ENCODE results near the gene ITM2A.
A peak's percentile ranks its signal among the peaks of the same experiment; 100 is the strongest.

The ITM2A gene

DNA sequence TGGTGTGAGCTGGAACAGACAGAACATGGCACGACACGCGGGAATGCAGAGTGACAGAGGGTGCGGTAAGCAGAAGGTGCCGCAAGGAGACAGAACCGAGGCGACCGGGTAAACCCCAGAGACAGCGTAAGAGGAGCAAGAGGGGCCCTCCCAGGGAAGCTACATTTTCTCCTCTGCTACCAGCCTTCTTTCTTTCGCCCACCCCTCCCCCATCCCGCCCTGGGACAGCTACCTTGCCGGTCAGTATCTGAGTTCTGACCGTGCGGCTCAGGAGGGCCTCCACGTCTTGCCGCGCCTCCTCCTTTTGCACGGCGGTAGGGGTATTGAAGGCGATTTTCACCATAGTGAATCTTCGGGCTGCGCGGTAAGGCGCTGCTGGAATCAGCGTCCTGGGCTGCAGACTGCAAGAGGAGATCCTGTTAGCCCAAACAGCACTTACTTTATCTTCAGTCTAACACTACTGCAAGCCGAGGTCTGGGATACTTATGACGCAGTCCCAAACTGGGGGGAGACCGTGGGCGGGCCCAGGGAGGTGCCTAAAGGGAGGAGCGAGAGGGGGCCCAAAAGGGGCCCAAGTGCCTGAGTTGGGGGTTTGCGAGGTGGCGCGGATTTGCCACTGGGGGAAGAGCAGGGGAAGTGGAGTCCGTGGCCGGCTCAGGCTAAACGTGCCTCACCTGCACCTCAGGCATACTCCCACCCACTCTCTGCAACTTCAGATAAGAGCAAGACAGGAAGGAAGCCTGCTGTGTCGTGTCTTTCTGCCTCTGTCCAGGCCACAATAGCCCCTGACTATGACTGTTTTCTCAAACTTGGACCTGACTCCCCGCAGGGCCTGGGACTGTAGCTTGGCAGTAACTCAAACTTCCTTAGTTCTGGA is at the start of gene ITM2A:
TSS of gene ITM2A (minus strand) at position 462 of the 877 bp plus-strand sequence. CDS start at position 343, 119 bp downstream.
- DNase-seq (ENCODE audit: low read depth in 2 of 2), result peak; percentile 25 to 33

GRCh38 chrX:79415056-79415455 is 47.9 kb upstream of the ITM2A start:
- DNase-seq (ENCODE audit: low read depth in 2 of 2), result no peak

GRCh38 chrX:79413963-79414362 is 46.8 kb upstream of the ITM2A start:
- DNase-seq (ENCODE audit: low read depth in 2 of 2), result no peak

DNA sequence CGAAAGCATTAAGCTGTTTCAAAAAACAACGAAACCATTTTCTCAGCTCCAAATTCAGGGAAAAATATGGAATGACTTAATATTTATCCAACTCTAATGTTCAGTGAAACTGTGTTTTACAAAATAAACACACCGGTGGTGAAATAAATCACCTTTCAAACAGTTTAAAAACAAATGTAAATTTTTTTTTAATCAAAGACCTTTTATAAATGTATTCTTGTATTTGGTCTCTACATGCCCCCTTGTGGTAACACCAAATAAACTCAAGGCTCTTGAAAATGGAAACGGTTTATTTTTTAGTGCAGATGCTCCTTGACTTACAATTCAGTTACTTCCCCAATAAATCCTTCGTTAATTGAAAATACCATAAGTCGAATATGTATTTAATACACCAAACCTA is 45.8 kb upstream of the ITM2A start:
- DNase-seq (ENCODE audit: low read depth in 2 of 2), result no peak

- no peak for DNase-seq (ENCODE audit: low read depth in 2 of 2)
Observed at GRCh38 chrX:79412166-79412565, 45.0 kb upstream of the ITM2A start.

GRCh38 chrX:79409657-79410056 is 42.5 kb upstream of the ITM2A start:
- no peak for DNase-seq (ENCODE audit: low read depth in 2 of 2)

GRCh38 chrX:79408623-79409322 is 41.6 kb upstream of the ITM2A start:
- DNase-seq (ENCODE audit: low read depth in 2 of 2), result no peak

GRCh38 chrX:79400623-79401022 is 33.5 kb upstream of the ITM2A start:
- DNase-seq (ENCODE audit: low read depth in 2 of 2), result no peak

GRCh38 chrX:79375340-79375739 is 8.2 kb upstream of the ITM2A start:
- DNase-seq (ENCODE audit: low read depth in 2 of 2), result no peak

DNA sequence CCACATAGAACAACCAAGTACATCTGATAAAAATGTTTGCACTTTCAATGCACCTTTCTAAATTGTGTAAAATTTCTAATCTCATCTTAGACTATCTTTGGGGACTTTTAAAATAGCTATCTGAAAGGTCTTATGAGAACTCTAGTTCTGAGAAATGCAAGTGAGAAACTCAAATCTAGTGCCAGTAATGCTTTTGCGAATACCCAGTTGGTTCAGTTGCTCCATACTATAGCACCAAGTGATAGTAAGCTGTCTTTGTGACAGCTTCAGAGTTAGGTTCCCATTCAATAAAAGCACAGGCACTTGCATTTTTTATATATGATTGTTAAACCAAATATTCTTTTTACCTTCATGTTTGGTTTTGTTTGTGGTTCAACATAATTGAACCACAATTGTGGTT is 4.5 kb upstream of the ITM2A start:
- no peak for DNase-seq (ENCODE audit: low read depth in 2 of 2)

- DNase-seq (ENCODE audit: low read depth in 2 of 2), result no peak
Observed at GRCh38 chrX:79371101-79371500, 4.0 kb upstream of the ITM2A start.

DNA sequence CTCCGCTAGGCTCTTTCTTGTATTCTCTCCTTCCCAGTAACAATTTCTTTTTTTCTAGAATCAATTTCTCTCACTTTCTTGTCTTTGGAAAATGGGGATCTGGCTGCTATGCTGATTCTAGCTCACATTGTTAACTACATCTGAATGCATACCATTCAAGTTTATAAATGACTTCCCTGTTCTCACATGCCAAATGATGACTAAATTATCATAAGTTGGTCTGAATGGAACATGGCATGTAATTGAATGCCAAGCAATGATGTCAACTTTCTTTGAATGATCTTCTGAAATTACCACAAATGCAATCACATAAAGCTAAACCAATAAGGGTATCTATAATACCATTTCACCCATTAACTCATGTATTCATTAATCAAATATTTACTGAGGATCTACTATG is 2.7 kb upstream of the ITM2A start:
- DNase-seq (ENCODE audit: low read depth in 2 of 2), result no peak

- DNase-seq (ENCODE audit: low read depth in 2 of 2), result no peak
Observed at GRCh38 chrX:79368441-79368840, 1.3 kb upstream of the ITM2A start.

- DNase-seq (ENCODE audit: low read depth in 2 of 2), result no peak
Observed at GRCh38 chrX:79367907-79368306, 773 bp upstream of the ITM2A start.

DNA sequence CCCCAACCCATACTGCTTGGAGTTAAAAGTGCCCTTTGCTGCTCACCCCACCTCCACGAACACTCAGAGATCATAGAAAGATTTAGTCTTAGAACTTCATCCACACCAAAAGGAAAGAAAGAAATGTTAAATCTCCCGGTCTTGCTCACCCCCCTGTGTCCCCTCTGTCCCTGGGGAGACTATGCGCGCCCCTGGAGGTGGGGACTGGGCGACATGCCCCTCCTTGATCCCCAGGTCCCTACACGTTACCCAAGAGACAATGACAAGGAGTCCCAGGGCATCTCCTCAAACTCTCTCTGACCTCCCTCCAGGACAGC is 620 bp downstream of the ITM2A start:
- no peak for DNase-seq (ENCODE audit: low read depth in 2 of 2)

- no peak for DNase-seq (ENCODE audit: low read depth in 2 of 2)
Observed at GRCh38 chrX:79365591-79365990, 1.5 kb downstream of the ITM2A start.

GRCh38 chrX:79364306-79364705 is 2.8 kb downstream of the ITM2A start:
- no peak for DNase-seq (ENCODE audit: low read depth in 2 of 2)

DNA sequence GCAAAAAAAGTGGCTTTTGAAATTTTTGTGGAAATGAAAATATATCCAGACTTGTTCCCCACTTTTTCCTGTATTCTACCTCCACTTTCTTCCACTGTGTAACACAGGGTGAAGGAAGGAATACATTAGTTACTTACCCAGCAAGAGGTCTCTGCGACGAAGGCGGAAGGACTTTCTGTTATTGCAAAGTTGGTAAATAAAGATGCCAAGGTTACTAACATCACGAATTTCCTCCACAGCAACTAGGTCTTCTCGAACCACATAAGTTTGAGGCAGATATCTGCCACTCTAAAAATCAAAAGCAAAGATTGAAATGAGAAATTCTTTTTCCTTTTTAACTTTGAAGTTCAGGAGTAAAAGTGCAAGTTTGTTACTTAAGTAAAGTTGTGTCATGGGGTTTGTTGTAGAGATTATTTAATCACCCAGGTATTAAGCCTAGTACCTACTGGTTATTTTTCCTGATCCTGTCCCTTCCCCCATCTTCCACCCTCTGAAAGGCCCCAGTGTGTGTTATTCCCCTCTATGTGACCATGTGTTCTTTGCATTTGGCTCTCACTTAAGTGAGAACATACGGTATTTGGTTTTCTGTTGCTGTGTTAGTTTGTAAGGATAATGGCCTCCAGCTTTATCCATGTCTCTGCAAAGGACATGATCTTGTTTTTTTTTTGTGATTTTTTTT is 5.8 kb downstream of the ITM2A start:
- DNase-seq (ENCODE audit: low read depth in 2 of 2), result no peak

- no peak for DNase-seq (ENCODE audit: low read depth in 2 of 2)
Observed at GRCh38 chrX:79336869-79337815, 30.0 kb downstream of the ITM2A start.

DNA sequence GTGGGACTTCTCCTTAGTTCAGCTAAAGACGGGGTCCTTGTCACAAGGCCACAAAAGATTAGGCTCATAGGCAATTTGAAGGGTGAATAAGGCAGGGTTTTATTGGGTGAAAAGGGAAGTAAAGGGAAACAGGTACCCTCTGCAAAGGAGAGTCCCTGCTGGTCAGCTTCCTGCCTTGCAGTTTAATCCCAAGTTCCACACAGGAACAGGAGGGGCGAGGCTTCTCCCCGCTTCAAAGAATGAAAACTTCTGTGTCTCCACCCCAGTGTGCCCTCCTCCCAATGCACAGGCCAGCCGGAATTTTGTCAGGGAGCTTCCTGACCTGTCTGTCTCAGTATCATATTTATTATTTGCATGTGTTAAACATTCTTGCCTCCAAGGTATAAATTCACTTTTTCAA is 37.1 kb downstream of the ITM2A start:
- DNase-seq (ENCODE audit: low read depth in 2 of 2), result no peak

DNA sequence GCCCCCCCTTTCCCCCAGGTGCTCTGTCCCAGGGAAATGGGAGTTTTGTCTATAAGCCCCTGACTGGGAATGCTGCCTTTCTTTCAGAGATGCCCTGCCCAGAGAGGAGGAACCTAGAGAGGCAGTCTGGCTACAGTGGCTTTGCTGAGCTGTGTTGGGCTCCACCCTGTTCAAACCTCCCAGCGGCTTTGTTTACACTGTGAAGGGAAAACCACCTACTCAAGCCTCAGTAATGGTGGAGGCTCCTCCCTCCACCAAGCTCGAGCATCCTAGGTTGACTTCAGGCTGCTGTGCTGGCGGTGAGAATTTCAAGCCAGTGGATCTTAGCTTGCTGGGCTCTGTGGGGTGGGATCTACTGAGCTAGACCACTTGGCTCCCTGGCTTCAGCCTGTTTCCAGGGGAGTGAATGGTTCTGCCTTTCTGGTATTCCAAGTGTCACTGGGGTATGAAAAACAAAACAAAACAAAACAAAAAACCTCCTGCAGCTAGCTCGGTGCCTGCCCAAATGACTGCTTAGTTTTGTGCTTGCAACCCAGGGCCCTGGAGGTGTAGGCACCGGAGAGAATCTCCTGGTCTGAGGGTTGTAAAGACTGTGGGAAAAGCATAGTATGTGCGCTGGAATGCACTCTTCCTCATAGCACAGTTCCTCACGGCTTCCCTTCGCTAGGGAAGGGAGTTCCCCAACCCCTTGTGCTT is 41.7 kb downstream of the ITM2A start:
- DNase-seq (ENCODE audit: low read depth in 2 of 2), result no peak

All from stimulated activated CD4-positive, alpha-beta T cell treated with anti-CD3 and anti-CD28 coated beads, Interleukin-4, amount 100 ng/mL, for 48 hours (primary cell).